ENCODE data around the gene PTGIS. TPM values are rescaled to one million over a fixed set of nuclear protein-coding genes. Genes with fewer than 3 reads are reported as not detected.

PTGIS gene
- total and polyA plus RNA-seq, 2 of the 4 experiments (the other 2 are of a cell fraction), result 1.6 to 2.6 TPM

- Histone ChIP-seq H3K27ac (ENCODE audit: insufficient read depth, low read length) (no peak overlapping the region), H3K4me3 (ENCODE audit: insufficient read depth, low read depth, low read length) (no peak overlapping the region), H4K91ac (ENCODE audit: insufficient read depth, low read depth, low read length) (no peak overlapping the region), H4K8ac (ENCODE audit: low read depth in 2 of 2, low read length in 2 of 2) (no peak overlapping the region), H3K27me3 (ENCODE audit: control insufficient read depth, insufficient read depth, low read length) (peaks cover 67% of the 10 kb centered on the region), H2AK5ac (ENCODE audit: low read depth, low read length) (no peak overlapping the region), H2BK15ac (ENCODE audit: low read depth, low read length) (no peak overlapping the region), H3K36me3 (ENCODE audit: control insufficient read depth, insufficient read depth, low read length) (no peaks in the 10 kb centered on the region), H3K9me1 (ENCODE audit: insufficient read depth, low read length) (0 out of 2 replicates have a peak, but pooled peaks cover 3% of the 10 kb centered on the region), H3K79me1 (ENCODE audit: low read depth in 1 of 2, low read length in 2 of 2) (no peaks in the 10 kb centered on the region), H3K56ac (ENCODE audit: extremely low read depth, insufficient read depth, low read length) (no peak overlapping the region), H3K18ac (ENCODE audit: low read depth, low read length) (no peak overlapping the region), H3K4ac (ENCODE audit: low read depth, low read length) (no peak overlapping the region), H2BK120ac (ENCODE audit: low read depth, low read length) (no peak overlapping the region), H2BK5ac (ENCODE audit: low read depth, low read length, poor library complexity, severe bottlenecking) (no peak overlapping the region), H3K4me1 (ENCODE audit: control insufficient read depth, insufficient read depth, low read length) (no peaks in the 10 kb centered on the region), H4K20me1 (ENCODE audit: insufficient read depth, low read length) (0 out of 2 replicates have a peak, but pooled peaks cover 6% of the 10 kb centered on the region), H3K14ac (replicated peaks; ENCODE audit: low read depth, low read length) (no peak overlapping the region), H2BK20ac (ENCODE audit: low read depth, low read length) (no peak overlapping the region), H3K23ac (ENCODE audit: low read depth, low read length) (no peak overlapping the region), H3K9me3 (ENCODE audit: control insufficient read depth, insufficient read depth, low read length) (0 out of 2 replicates have a peak, but pooled peaks cover 2% of the 10 kb centered on the region), H4K5ac (ENCODE audit: low read depth, low read length) (no peak overlapping the region), H2AFZ (replicated peaks; ENCODE audit: low read length, poor library complexity) (no peak overlapping the region), H3K9ac (ENCODE audit: low read depth, low read length) (no peak overlapping the region), H2AK9ac (replicated peaks; ENCODE audit: low read depth, low read length, poor library complexity) (no peak overlapping the region), H3K4me2 (ENCODE audit: low read depth, low read length) (no peak overlapping the region)
- TF ChIP-seq MXI1 (IDR thresholded peaks at IDR 0.05; ENCODE audit: borderline replicate concordance, low read depth, low read length) (no peak), CEBPB (IDR thresholded peaks at IDR 0.05; ENCODE audit: low read depth, low read length) (no peak), MAZ (IDR thresholded peaks at IDR 0.05; ENCODE audit: borderline replicate concordance, low read depth, low read length) (no peak), POLR2A (IDR thresholded peaks at IDR 0.05; ENCODE audit: low read depth, low read length) (no peak), USF2 (IDR thresholded peaks at IDR 0.05; ENCODE audit: low read depth, low read length) (no peak), SMC3 (IDR thresholded peaks at IDR 0.05; ENCODE audit: low read depth, low read length) (no peak), CHD1 (IDR thresholded peaks at IDR 0.05; ENCODE audit: low read depth, low read length) (no peak), RFX5 (IDR thresholded peaks at IDR 0.05; ENCODE audit: low read depth, low read length) (no peak), RAD21 (IDR thresholded peaks at IDR 0.05; ENCODE audit: low read length) (no peak), MAFK (IDR thresholded peaks at IDR 0.05; ENCODE audit: low read depth, low read length) (no peak), ELK1 (IDR thresholded peaks at IDR 0.05; ENCODE audit: borderline replicate concordance, low read depth, low read length) (no peak), RCOR1 (IDR thresholded peaks at IDR 0.05; ENCODE audit: insufficient replicate concordance, low read length) (no peak), FOS (IDR thresholded peaks at IDR 0.05; ENCODE audit: low read depth, low read length) (no peak)
- in situ Hi-C loops (cut with MboI; ENCODE audit: low sequenced_read_pairs) (no loop called here), intact Hi-C loops (cut with micrococcal nuclease) (loop anchor here (5.0 to 10.0 kb wide), 2 partner anchors 53 to 95 kb away; no protein-coding TSS in a partner anchor), dilution Hi-C loops (cut with HindIII; ENCODE audit: low sequenced_read_pairs, unreplicated experiment) (no loop called here)
- BruUV-seq (replicated peaks), result no TSS peak
- WGBS, 2 experiments (ENCODE audit: extremely low coverage in 2 of 2, insufficient read length in 1 of 2), result no CpG with 5 or more reads among the region's 6 CpGs
- DNase-seq (no peak), ATAC-seq (ENCODE audit: low read depth) (no peak)
- POLR2A ChIA-PET (ENCODE audit: unreplicated experiment), result no interaction called here
- CTCF ChIA-PET, result interaction anchor here (0.6 kb wide), 1 partner anchor 106 kb away, joined by 11 read pairs; no protein-coding TSS in a partner anchor
These were observed 88.2 kb downstream of the PTGIS start for GRCh38 chr20:49479785-49480184.
